Inflammatory macrophage treated with lipopolysaccharide for 1 hour (primary cell): ENCODE measurements around the gene KRTAP29-1.

Source experiments
- DNase-seq, 2 donors: peaks; one replicate each; pipeline ENCODE4 v3.0.0-alpha.2; 2020 to 2022

Gene KRTAP29-1

DNA sequence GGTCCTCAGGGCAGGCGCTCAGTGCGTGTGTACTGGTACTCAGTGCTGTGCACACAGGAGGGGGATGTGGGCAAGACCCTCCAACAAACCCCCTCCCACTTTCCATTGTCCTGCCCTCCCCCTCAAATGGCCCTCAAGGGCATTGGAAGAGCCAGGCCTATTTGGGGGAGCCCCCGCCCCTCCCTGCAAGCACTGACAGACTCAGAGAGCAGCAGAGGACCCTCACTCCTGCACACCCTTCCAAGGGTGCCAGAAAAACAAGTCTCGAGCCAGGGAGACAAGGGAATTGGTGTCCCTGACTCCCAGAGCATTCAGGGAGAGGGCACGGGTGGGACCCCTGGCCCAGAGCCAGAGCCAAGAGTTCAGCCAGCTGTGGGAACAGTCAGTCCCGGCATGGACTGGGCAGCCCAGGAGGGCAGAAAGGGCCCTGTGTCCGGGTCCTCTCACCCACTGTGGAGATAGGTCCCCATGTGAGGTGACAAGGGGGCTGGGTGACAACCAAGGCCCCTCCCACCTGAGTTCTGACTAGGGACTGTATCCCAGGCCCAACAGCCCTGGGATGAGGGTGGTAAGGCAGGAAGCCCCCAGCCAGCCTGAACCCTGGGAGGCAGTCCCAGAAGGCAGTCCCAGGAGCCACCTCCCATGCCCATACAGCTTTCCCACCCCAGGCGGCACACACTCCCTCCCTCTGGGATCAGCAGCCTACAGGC, 24.9 kb upstream of the KRTAP29-1 start:
- DNase-seq = no peak

DNA sequence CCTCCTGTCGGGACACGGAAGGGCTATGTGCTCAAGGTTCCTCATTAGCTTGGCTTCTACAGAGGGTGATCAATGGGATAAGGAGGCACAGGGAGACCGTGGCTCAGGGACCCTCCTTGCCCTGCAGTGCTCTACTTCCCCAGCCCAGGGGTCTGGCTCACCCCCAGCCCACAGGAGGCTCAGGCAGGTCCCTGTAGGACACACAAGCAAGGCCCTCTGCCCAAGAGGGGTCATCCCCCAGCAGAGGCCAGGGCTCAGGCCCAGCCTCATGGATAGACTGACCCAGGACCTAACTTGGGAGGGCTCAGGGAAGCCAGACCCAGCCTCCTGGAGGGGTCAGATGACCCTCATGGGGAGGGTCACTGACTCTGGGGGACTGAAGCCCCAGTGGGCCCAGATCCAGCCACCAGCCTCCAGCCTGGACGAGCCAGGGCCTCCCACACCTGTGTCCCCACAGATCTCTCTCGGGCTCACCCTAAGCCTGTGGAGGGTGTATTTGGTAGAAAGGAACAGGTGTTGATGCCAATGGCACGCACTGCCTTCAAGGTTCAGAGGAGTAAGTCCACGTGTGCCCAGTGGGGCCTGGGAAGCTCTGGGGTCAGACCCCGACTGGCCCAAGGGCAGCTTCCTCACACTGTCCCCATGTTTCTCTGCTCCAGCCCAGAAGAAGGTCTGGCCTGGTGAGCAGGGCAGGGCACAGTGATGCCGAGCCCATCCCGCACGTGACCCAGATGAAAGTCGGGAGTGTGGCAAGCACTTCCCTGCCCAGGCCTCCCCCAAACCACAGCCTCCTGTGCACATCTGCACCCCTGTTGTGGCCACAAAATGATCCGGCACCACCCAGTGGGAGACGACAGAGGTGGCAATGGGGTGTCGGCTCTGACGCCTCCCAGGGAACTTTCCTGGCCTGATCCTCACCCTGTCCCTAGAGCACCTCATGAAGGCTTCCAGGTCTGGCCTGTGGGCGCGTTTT, 23.8 kb upstream of the KRTAP29-1 start:
- DNase-seq = no peak

DNA sequence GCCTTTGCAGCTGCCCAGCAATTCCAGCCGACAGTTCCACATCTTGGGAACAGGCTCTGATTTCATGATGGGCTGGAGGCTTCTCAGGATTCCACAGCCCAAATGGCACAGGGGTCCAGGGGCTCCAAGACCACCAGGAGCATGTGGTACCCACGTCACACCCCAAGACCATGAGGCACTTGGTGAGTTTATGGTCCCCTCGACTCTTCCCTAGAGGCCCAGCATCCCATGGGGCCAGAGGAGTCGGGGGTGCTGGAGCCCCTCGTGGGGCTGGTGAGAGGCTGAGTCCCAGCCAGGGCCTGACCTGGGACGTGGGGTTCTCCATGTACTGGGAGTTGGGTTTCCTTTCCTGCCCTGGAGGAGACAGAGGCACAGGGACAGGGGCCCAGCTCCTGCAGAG, 23.0 kb upstream of the KRTAP29-1 start:
- no peak for DNase-seq

DNA sequence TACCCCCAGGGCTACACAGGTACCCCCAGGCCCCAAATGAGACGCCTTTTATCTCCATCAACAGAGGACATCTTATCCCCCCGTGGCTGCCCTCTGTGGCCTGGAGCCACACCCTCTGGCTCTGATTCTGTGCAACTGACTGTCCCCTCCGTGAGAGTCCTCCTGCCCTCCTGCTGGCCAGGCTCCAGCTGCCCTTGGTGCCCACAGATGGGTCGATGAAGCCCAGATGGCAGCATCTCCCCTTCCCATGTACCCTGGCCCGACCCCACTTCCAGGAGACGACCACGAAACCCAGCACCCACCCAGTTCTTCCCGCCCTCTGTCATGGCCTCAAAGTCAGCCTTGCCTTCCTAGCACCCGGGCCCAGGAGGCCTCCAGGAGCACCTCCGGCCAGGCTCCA, 22.5 kb upstream of the KRTAP29-1 start:
- no peak for DNase-seq

DNA sequence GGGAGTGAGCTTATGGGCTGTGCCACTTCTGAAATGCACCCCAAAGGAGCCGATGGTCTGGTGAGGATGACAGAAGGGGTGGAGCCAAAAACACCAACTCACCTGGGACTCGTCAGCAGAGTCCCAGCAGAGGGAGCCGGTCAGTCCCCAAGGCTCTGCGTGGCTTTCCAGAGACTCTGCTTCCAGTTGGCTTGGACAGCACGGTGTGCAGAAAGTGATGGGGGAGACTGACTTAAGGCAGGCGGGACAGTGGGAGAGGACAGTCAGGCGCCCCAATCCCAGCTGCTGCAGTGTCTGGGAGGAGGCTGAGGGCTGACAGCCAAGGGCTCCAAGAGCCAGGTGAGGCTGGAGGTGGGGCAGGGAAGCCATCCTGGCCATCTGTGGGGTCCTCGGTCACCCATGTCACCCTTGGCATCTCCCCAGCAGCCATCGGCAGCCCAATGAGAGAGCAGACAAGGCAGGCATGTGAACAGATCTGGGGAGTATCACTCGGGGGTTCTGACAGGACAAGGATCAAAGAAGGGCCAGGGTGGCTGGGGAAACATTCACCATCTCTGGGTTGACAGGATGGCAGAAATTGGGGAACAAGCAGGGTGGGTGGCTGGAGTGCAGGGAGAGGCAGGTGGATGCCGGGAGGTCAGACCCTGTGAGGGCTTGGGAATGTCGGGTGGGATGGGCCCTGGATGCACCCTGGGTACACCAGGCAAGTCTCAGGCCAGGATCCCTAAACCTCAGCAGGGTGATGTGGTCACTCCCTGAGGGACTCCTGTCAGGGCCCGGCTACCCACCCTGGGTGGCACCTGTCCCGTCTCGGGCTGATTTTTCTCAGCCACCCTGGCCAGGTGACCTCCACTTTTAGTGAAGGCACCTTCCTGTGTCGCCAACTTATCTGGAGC, 21.8 kb upstream of the KRTAP29-1 start:
- no peak for DNase-seq

DNA sequence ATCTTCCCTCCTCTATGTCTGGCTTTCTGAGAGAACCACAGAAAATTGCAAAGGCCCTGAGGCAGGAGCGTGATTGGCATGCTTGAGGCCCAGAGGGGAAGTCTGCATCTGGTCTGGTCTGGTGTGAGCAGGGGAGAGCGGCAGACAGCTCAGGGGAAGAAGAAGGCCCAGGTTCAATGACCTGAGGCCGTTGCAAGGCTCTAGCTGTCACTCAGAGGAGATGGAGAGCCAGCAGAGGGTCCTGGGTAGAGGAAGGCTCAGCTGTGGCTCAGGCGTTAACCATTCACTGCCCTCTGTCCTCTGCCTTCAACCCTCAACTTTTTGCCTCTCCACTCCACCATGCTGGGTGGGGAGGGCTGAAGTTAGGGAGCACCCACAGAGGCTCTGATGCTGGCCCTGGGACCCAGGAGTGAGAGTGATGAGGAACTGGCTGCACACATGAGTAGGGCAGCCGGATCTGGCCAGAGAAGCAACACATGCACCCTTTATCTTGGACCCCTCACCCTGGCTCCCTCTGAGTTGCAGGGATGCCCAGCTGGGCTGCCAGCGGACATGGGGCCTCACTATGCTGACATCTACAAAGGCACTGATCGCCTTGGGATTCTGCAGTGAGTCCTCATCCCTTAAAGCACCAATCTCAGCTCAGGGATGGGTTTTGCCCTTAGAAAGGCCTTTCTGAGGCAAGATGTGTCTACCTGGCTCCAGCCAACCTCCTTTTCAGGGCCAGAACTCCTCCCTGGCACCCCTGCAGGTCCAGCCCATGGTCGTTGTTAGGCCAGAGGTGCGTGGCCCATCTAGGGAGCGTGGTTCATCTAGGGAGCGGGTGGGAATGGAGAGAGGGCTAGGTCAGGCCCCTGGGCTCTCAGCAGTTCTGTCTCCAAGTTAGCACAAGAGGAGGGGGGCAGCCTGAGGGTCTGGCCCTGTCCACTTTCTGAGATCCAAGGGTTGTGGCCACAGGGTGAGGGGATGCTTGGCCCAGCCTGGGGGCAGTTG, 20.5 kb upstream of the KRTAP29-1 start:
- DNase-seq = no peak

DNA sequence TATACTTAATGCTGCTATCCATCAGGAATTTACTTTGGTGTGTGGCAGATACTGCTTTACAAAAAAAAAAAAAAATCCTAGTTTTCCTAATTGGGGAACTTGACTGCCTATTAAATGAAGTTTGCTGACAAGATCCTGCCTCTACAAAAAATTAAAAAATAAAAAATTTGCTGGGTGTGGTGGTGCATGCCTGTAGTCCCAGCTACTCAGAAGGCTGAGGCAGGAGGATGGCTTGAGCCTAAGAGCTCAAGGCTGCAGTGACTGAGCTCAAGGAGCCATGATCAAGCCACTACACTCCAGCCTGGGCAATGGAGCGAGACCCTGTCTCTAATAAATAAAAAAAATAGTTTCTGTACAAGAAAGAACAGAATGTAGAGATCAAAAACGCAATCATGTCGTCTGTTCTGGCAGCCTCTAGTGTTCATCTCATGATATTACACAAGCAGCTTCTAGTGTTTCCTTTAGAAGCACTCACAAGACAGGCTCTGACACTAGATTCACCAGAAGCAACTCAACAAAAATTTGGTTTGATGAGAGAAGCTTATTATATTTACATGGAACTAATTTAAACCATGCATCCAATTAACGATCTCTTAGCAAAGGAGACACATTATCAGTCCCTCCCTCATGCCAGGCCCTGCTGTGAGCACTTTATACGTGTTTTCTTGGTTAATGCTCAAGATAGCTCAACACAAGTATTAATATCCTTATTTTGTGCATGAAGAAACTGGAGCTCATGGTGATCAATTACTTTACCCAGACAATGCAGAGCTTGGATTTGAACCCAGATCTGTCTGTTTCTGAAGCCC, 19.6 kb upstream of the KRTAP29-1 start:
- DNase-seq = peak; percentile 17 to 35

DNA sequence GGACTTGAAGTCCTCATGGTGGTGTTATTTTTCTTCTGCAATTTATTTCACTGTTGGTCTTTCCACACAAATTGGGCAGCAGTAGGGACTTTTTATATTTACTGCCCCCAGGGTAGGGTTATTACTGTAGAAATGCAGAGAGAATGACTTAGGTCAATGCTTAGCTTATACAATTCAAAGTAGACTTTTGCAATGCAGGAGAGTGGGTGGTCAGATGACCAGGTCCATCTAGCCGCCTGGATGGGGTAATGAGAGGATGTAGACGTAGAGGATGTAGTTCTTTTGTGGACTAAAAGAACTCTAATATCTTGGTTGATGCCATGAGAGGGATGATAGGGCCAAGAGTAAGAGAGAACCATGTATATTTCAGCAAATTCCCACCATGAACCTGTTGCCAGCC, 15.6 kb upstream of the KRTAP29-1 start:
- peak; percentile 4 to 55 for DNase-seq

DNA sequence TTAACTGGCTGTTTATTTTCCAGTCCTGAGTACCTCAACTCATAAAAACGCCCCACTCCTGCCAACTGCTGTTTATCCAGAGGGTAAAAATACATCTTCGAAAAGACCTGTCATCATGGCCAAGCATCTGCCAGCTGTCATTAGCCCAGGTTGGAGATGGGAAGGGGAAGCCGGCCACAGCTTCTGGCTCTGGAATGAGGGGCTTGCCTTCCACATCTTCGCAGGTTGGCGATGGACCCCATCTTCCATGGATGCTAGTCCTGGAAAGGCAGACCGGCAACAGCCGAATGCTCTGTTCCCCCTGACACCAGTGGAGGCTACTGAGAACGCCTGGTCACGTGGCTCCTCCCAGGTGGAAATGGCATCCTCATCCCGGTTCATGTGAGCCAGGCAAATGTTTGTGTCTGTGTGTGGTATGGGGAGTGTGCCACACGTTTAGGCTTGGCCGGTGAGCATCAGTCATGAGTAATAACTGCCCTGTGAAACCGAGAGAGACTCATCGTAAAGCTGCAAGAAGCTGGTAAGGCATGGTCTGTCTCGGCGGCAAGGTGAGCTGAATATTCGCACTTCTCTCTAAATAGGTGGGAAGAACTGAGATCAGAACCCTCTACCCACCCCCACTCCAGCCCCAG, 13.3 kb upstream of the KRTAP29-1 start:
- DNase-seq = no peak

DNA sequence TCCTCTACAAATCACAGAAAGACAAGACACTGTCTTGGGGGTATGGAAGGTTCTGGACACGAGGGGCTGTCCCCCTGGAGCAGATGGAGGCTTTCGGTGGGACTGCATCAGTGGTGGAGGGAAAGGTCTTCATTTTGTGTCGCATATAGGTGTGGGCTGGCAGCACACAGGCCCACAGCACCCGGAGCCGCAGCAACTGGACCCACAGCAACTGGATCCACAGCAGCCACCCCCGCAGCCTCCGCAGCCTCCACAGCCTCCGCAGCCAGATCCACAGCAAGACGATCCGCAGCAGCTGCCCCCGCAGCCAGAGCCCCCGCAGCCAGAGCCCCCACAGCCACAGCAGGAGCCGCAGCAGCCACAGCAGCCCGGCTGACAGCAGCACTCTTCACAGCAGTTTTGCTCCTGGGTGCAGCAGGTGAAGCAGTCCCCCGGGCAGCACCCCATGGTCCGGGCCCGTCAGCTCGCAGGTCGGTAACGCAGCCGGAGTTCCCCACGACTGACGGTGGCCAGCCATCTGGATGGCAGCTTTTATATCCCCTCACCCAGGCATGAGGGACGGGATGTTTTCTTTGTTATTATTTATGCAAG, 12.6 kb upstream of the KRTAP29-1 start, which contains the start of gene KRTAP17-1:
TSS of gene KRTAP17-1 (minus strand) at position 507 of the 591 bp plus-strand sequence. CDS start at position 447, 60 bp downstream.
- DNase-seq = no peak

DNA sequence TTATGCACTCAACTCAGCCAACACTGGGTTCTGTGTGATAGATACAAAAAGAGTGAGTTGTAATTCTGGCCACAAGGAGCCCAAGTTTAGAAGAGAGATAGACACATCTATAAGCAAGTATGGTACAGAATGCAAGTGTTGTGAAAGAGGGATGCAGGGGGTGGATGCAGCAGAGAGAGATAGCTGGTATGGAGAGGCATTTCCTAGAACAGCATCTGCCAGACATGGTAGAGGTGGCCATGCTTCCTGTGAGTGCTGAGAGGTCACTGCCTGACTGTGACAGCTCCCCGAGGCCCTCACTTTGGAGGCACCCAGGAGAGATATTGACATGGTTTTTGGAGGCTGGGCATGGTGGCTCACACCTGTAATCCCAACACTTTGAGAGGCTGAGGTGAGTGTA, 8.5 kb upstream of the KRTAP29-1 start:
- DNase-seq = no peak

DNA sequence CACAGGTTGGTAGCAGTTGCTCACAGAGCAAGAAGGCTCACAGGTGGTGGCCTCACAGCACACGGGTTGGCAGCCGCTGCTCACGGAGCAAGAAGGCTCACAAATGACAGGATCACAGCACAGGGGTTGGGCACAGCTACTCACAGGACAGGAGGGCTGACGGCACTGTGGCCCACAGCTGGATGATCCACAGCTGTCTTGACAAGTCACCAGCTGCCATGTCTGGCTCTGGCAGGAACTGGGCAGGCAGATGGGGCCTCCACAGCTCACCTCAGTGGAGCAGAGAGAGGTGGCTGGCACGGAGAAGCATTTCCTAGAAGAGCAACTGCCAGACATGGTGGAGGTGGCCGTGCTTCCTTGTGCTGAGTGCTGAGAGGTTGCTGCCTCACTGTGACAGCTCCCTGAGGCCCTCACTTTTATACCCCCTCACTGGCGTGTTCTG, 6.3 kb upstream of the KRTAP29-1 start, which contains the start of gene KRTAP16-1:
TSS of gene KRTAP16-1 (minus strand) at position 392 of the 442 bp plus-strand sequence. CDS start at position 336, 56 bp downstream.
- DNase-seq = no peak

DNA sequence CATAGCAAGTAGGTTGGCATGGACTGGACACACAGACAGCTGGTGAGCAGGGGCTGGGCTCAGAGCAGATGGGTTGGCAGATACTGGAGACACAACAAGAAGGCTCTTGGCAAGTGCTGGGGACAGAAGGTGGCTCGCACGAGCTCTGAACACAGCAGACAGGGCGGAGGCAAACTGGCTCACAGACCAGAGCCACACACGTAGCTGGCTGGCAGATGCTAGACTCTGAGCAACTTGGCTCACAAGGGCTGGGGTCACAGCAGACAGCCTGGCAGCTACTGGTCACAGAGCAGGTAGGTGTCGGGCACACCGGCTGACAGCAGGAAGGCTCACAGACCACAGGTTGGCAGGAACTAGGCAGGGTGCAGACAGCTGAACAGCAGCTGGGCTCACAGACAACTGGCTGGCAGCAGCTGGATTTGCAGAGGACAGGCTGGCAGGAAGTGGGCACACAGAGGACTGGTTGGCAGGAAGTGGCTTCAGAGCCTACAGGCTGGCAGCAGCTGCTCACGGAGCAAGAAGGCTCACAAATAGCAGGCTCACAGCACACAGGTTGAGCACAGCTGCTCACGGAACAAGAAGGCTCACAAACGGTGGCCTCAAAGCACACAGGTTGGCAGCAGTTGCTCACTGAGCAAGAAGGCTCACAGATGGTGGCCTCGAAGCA, 5.7 kb upstream of the KRTAP29-1 start:
- DNase-seq = no peak

DNA sequence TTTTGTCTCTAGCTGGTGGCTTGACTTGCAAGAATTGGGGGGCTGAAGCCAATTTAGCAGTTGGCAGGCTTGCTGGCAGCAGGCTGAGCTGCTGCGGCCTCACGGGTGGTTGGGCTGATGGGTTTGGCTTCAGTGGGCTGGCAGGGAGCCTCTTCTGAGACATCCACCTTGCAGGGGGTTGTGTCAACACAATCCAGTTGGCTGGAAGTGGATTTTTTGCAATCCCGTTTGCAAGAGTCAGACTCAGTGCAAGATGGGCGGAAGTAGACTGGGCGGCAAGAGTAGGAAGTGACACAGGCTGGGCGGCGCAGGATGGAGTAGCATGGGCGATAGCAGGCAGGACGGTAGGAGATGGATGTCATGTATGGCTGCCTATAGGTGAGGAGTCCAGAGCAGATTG, 5.0 kb upstream of the KRTAP29-1 start:
- peak; percentile 13 to 18 for DNase-seq

DNA sequence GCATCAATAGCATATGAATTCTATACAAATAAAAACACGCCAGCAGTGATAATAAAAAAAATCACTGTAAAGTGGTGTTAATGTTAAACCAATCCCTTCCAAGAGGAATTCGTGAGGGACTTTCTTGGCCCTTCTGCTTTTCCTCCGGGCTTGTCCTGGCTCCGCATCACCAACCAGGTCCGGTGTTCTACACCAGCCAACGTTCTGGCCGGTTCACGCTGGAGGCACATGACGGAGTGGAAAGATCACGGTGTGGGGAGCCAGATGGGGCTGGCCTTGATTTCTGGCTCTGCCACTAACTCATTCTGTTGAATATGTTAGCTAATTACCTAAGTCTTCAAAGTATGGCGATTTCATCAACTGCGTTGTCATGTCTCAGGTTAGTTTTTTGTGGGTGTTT, 1.4 kb upstream of the KRTAP29-1 start:
- no peak for DNase-seq

DNA sequence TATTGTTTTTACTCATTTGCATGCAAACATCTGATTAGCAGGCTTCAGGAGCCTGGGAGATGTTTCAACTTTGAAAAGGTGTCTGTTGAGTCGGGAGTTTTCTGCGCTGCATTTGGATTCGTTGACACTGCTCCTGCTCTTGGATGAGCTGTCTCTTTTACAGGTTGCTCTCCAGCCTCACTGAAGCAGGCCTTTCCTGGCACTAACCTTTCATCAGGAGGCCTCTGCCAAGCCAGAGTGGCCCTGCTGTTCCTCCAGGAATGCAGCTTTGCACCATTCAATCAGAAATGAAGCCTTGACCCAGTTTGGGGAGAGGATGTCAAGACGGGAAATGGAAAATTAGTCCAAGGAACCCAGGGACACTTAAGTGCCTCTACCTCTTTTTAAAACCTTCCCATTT, 330 bp upstream of the KRTAP29-1 start:
- DNase-seq = no peak

DNA sequence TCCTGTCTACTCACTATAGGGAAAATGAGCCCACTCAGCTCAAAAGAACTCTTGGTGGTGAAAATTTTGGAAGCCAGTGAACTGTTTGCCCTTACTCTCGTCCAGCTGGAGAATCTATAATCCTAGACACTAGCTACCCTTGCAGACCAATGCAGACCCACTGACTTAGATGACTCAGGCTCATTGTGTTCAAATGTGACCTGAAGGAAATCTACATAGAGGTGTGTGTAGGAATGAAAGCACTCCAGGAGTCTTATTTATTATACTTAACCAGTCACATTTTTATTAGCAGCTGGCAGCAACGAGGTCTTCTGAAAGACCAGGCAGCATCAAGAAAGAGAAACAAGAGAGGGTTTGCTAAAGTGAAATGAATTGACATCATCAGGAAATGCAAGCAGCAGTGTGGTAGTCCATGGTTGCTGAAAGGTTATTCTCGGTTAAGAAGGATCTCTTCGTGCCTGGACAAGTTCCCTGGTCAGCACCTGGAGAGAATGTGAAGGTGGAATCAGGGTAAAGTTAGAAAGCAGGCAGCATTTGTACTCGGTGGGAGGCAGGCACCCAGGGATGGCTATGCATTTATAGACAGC, 1.4 kb downstream of the KRTAP29-1 start:
- no peak for DNase-seq

DNA sequence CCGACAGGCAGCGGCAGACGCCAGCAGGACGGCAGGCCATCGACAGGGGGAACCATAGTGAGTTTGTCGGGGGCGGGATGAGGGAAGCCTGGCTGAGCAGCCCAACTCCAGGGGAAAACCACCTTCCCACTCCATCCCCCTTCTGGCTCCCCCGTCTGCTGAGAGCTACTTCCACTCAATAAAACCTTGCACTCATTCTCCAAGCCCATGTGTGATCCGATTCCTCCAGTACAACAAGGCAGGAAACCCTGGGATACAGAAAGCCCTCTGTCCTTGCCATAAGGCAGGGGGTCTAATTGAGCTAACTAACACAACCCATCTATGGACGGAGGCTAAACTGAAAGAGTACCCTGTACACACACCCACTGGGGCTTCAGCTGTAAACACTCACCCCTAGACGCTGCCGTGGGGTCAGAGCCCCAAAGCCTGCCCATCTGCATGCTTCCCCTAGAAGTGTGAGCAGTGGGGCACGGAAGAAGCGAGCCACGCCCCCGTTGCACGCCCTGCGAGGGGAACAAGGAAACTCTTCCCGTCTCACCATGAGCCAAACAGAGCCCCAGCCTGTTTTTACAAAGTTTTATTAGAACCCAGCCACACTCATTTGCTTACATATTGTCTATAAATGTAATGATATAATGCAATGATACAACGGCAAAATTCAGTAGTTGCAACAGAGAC, 4.1 kb downstream of the KRTAP29-1 start:
- no peak for DNase-seq
